PFSK-1 (cell line): ENCODE results near the gene TAC4.

Experiments used
- FOXP2 ChIP-seq: optimal IDR thresholded peaks from 2 replicates; pipeline ENCODE3; 2011; ENCODE audit warnings: borderline replicate concordance, control low read depth, inconsistent platforms; ENCODE audit not compliant: insufficient read depth; ENCODE audit errors: extremely low read length, extremely low read depth
- POLR2AphosphoS5 ChIP-seq: IDR thresholded peaks from 2 replicates; pipeline ENCODE4 v1.6.1; 2012; ENCODE audit warnings: low read depth, mild to moderate bottlenecking, control low read depth, low read length, moderate library complexity
- TAF1 ChIP-seq: IDR thresholded peaks from 2 replicates; pipeline ENCODE4 v1.6.1; 2012; ENCODE audit warnings: low read length, control low read depth, borderline replicate concordance; ENCODE audit not compliant: insufficient read depth

- TF ChIP-seq TAF1: no peak
- no peak for TF ChIP-seq POLR2AphosphoS5
- TF ChIP-seq FOXP2: no peak
Observed at GRCh38 chr17:49819138-49819537, 28.7 kb downstream of the TAC4 start.
